GM19025 (cell line): Measurements from ENCODE around the gene PTPRE.

Source experiments
- ATAC-seq: cut with Tn5 transposase; IDR thresholded peaks from one replicate; pipeline ENCODE4 v1.9.1; 2021; ENCODE audit warnings: mild to moderate bottlenecking, low read depth, moderate library complexity; ENCODE audit not compliant: unreplicated experiment

Gene PTPRE

DNA sequence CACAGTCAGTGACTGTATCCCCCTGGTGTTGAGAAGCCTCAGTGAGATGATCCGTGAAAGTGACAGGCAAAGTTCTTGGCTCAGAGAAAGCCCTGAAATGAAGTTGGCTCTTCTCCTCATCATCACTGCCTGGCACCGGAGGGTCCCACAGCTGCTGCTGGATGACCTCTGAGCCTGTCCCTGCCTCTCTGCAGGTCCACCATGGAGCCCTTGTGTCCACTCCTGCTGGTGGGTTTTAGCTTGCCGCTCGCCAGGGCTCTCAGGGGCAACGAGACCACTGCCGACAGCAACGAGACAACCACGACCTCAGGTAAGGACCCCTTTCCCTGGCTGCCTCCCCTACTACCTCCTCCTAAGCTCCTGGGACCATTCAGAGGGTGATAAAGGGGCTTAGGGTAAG, 133.8 kb downstream of the PTPRE start:
- ATAC-seq: no peak

DNA sequence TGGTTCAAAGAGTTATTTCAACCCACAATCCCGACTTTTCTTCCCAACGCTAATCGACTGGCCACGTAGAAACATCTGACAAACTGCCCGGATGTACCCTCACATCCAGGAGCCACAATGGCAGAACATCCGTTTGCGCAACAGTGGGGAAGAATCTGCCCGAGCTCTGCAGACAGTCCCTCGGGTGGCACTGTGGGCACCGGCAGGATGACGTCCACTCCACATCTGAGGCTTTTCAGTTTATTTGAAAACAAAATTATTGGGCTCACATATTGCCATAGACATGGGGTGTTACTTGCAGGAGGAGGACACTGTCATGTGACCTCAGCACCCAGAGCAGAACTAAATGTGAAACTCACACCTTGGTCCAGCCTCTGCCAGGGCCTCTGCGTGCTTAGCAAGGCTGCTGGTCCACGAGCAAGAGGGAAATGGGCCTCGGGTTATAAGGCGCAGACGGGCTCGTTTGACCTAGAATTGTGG, 135.3 kb downstream of the PTPRE start:
- no peak for ATAC-seq

- no peak for ATAC-seq
Measured at GRCh38 chr10:128043259-128044045, 136.5 kb downstream of the PTPRE start.

DNA sequence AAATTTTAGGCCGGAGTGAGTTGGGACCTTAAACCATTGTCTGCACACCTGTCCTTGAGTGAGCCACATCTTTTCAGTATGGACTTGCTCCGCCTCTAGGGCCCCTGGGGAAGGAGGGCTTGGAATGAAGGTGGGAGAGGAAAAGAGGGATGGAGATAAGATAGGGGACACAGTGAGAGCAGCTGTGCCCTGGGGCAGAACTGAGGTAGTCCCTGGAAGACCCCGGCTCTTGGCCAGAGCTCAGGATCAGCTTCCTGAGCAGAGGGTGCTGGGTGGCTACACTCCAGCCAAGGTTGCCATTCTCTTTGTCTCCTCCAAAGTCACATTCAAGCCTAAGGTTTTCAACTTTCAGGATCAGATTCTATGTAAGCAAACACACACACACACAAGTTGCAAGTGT, 137.3 kb downstream of the PTPRE start:
- no peak for ATAC-seq

DNA sequence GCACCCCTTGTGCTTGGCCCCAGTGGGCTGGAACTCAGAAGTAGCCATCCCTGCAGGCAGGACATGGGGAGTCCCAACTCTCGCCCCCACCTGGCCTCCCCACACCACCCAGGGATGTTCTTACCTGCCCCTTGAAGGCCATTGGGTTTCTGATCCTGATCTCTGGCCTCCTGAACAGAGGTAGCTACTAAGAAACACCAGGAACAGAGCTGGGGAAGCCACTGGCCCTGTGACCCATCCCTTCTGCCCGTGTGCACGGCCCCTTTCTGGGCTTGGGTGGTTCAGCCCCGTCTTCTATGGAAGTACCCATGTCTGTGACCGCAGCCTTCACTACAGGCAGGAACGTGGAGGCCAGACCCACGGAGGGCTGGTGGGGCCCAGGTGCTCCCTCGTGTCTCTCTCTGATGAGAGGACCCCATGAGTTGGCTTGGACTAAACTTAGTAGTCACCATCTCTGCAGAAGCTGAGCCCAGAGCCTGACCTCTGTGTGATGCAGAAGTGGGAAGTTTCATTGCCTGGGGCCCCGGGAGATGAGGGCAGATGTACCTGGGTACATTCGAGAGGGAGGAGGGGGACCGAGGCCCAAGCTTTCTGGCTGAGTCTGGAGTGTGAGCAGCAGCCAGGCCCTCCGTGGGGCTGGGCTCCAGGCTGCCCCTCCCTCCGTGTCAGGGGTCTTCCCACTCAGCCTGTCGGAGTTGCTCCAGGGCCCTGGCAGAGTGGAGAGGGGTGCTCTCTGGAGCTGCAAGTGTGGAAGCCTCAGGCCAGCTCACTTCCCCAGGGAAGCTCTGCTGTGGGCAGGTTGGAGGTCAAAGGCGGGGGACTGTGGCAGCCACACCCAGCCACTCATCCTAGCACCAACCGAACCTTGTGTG, 138.3 kb downstream of the PTPRE start:
- ATAC-seq: no peak

- ATAC-seq: no peak
Measured at GRCh38 chr10:128045833-128046120, 138.9 kb downstream of the PTPRE start.

- ATAC-seq: no peak
Measured at GRCh38 chr10:128046156-128046952, 139.5 kb downstream of the PTPRE start.

DNA sequence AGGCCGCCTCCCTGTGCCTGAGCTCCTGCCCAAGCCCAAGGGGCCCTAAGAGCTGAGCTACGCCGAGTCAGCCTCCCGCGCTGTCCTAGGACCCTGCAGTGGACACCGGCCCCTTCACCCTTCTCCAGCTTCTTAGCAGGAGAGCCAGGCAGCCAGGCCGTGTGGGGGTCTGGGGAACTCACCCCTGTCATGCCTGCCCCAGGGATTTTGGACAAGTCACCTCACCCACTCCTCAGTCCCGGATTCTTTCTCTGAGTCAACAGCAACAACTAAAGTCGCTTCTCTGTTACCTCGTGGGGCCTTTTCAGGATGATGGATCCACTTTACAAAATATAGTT, 140.0 kb downstream of the PTPRE start:
- ATAC-seq: no peak

DNA sequence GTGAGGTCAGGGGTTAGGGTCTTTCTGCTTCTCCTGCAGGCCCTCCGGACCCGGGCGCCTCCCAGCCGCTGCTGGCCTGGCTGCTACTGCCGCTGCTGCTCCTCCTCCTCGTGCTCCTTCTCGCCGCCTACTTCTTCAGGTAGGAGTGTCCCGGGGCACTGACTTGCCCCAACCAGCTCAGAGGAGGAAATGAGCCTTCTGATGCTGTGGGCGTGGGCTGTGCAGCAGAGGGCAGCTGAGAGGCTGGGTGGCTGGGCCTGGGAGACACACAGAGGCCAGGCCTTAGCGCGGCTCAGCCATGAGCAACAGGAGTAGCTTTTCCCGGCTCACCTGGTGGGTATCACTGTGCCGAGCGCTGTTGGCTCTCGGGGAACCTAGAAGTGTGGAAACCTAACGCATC, 140.4 kb downstream of the PTPRE start:
- ATAC-seq: peak; percentile 100

DNA sequence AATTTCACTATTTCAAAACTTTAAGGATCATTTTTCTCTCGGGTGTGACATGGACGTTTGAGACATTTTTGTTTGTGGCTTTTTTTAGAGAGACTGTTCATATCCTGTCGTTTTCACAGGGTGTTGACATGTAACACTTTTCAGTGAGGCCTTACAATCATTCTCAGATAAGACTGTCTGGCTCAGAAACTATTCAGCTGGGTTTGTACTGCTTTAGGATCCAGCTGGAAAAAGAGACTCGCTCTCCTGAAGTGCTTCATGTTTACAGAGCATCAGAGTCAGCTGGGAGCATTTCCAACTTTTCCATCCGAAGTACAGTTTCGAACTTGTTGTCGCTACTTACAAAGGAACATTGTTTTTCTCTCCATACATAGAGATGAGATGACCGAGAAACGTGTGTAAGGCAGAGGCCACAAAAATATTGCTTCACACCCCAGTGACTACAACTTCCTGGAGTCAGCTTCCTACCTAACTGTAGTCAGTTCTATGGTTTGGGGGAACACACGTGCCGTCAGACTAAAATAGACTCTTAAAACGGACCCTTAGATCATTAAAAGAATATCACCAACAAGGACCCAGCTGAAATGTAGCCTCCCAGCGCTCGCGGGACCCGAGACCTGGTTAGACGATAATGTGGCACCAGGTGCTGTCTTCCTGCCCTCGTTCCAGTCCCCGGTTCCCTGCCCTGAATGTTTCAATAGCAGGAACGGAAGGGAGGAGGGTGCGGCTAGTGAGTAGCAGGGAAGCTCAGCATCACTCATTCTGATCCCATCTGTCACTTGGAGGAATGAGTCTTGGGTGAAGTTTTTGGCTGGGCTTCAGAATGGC, 141.3 kb downstream of the PTPRE start:
- no peak for ATAC-seq

DNA sequence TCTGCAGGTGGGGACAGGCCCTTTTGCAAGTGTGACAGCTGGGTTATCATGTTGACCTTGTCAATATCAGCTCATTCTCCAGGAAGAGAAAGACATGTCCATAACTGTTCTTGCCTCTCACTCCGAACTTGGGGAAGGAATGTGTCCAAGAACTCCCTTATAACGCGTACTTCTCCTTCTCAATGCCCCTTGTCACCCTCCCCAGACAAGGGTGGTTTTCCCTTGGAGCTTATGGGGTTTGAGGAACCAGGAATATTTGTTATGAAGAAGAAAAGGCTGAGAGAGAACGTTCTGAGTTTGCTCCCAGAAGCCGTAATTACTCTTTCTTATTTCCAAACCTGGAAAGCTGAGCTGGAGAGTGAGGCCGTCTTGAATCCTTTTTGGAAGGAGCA, 141.9 kb downstream of the PTPRE start:
- ATAC-seq: no peak

DNA sequence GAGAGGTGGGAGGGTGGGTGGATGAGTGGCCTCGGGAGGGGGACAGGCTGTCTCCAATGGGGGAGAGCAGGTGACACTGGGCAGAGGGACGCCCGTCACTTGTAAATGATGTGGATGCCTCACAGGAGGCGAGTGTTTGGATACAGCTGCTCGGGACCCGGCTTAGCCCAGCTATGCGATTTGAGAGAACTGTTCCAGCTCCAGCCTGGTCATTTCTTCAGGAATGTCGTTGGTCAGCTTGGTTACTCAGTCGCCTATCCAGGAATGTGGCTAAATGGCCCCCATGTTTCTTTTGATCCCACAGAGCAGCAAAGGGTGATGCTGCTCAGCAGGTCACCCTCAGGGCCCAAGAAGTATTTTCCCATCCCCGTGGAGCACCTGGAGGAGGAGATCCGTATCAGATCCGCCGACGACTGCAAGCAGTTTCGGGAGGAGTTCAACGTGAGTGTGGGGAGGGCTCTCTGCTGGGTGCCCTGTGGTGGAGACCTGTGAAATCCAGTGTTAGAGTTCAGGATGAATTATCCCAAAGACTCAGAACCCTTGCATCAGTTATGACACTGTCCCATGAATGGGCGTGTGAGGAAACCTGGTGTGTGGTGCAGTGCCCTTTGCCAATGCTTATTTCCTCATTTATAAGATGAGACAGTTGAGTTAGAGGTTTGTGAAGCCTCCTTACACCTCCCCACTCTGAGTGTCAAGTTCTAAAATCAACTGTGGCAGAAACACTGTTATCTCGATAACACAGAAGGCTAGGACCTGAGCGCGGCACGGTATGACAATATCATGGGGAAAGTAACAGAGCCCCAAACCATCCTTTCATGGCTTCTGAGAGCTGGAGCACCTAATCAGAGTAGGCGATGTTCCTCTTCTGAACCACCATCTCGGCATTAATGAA, 142.6 kb downstream of the PTPRE start:
- ATAC-seq: no peak

GRCh38 chr10:128050121-128050516, 143.2 kb downstream of the PTPRE start:
- no peak for ATAC-seq

GRCh38 chr10:128050936-128051335, 144.0 kb downstream of the PTPRE start:
- ATAC-seq: no peak

- no peak for ATAC-seq
Measured at GRCh38 chr10:128051548-128051947, 144.6 kb downstream of the PTPRE start.

GRCh38 chr10:128052696-128053095, 145.8 kb downstream of the PTPRE start:
- ATAC-seq: no peak

GRCh38 chr10:128053356-128053755, 146.5 kb downstream of the PTPRE start:
- no peak for ATAC-seq

DNA sequence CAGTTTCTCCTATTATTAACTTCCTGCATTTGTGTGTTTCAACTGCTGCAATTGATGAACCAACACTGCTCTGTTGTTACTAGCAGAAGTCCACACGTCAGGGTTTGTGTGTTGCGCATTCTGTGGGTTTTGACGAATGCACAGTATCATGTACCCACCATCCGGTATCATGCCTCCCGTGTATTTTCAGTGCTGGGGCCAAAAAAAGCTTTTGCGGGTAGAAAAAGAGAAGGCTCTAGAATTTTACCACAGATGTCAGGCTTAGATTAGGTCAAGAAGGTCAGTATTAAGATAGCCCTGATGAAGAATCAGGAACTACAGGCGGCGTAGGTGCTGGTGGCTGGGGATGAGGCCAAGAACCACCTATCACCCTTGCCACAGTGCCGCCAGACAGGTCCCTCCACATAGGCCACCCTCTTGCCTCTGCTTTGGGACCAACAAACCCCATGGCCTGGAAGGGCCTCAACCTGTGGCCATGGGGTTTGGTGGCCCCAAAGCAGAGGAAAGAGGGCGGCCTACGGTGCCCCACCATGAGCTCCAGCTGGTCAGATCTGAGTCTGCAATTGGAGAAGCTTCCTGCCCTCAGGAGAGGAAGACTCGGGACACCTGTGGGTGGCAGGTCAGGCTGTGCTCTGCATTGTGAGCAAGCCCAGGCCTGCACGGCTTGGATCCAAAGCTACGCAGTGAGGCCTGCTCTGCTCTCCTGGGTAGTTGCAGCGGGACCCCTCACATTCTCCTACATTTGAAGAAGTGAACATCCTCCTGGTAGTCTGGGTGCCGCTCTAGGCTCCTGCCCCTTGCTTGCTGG, 147.5 kb downstream of the PTPRE start:
- no peak for ATAC-seq
